Cerebellar cortex (tissue), 1 donor: ENCODE measurements around the gene PLVAP.
"Not testable (repeated sequence)": the region's sequence is repeated elsewhere in the genome, so short reads cannot be mapped to it uniquely, and the experiment has no call there.

Source experiments
- DNase-seq: peaks from one replicate; pipeline ENCODE4 v3.0.0-alpha.2; 2015; ENCODE audit warnings: low spot score

The PLVAP gene

GRCh38 chr19:17401628-17402027 lies 24.5 kb upstream of the PLVAP start:
- no peak for DNase-seq

- DNase-seq, result no peak
These were observed 21.9 kb upstream of the PLVAP start for GRCh38 chr19:17398902-17399527.

GRCh38 chr19:17394891-17395415 lies 17.8 kb upstream of the PLVAP start:
- peak; percentile 81 for DNase-seq

GRCh38 chr19:17393914-17394313 lies 16.8 kb upstream of the PLVAP start, which contains the start of gene CCDC194:
Gene CCDC194, minus strand, starts transcription at chr19:17394196. Its CDS starts 38 bp downstream, at chr19:17394158.
- DNase-seq, result no peak

- peak; percentile 44 for DNase-seq
These were observed 15.9 kb upstream of the PLVAP start for GRCh38 chr19:17393002-17393401.

- peak; percentile 36 for DNase-seq
These were observed 14.4 kb upstream of the PLVAP start for GRCh38 chr19:17391371-17392151.

- peak; percentile 78 for DNase-seq
These were observed 13.7 kb upstream of the PLVAP start for GRCh38 chr19:17390665-17391370.

GRCh38 chr19:17389957-17390664 lies 13.0 kb upstream of the PLVAP start:
- no peak for DNase-seq

- no peak for DNase-seq
These were observed 12.1 kb upstream of the PLVAP start for GRCh38 chr19:17389288-17389687.

GRCh38 chr19:17385878-17386611 lies 8.9 kb upstream of the PLVAP start:
- DNase-seq, result peak; percentile 56

- no peak for DNase-seq
These were observed 3.4 kb upstream of the PLVAP start for GRCh38 chr19:17380426-17381138.

GRCh38 chr19:17379221-17379631 lies 2.1 kb upstream of the PLVAP start:
- DNase-seq, result no peak

GRCh38 chr19:17378271-17378670 lies 1.1 kb upstream of the PLVAP start:
- no peak for DNase-seq

GRCh38 chr19:17370026-17370587 lies 7.0 kb downstream of the PLVAP start:
- no peak for DNase-seq

GRCh38 chr19:17365361-17365760 lies 11.8 kb downstream of the PLVAP start:
- no peak for DNase-seq

- DNase-seq, result not testable (repeated sequence)
These were observed 13.1 kb downstream of the PLVAP start for GRCh38 chr19:17363852-17364605.

- DNase-seq, result no peak
These were observed 17.0 kb downstream of the PLVAP start for GRCh38 chr19:17359905-17360800.

GRCh38 chr19:17358395-17358794 lies 18.7 kb downstream of the PLVAP start:
- no peak for DNase-seq
